ENCODE results near the gene PRR33.

GRCh38 chr11:1890856-1891830 lies 552 bp downstream of the PRR33 start:
- no peak for TF ChIP-seq CTCF (IDR thresholded peaks at IDR 0.05)
- no peak for TF ChIP-seq POLR2A (IDR thresholded peaks at IDR 0.05)
- TF ChIP-seq POLR2AphosphoS5 (IDR thresholded peaks at IDR 0.05; ENCODE audit: insufficient read depth in 1 of 2, low read depth in 1 of 2): peak in 1 of 2 donors; percentile 15
